Measurements from ENCODE around the gene YIF1A.

- no peak for TF ChIP-seq CTCF (IDR thresholded peaks at IDR 0.05)
- no peak for TF ChIP-seq EP300 (IDR thresholded peaks at IDR 0.05)
- TF ChIP-seq POLR2A (IDR thresholded peaks at IDR 0.05; ENCODE audit: low read depth): no peak
- no peak for TF ChIP-seq POLR2AphosphoS5 (IDR thresholded peaks at IDR 0.05)
These were observed 796 bp upstream of the YIF1A start for GRCh38 chr11:66289548-66290329.

Measured in esophagus muscularis mucosa (tissue), 4 donors.